Uterus (tissue), 4 donors: ENCODE data around the gene GABARAPL1. TPM values are rescaled to one million over a fixed set of nuclear protein-coding genes. Genes with fewer than 3 reads are reported as not detected.
"Not testable (repeated sequence)": the region's sequence is repeated elsewhere in the genome, so short reads cannot be mapped to it uniquely, and the experiment has no call there.

Source experiments
- DNase-seq, 2 donors: peaks; one replicate each; pipeline ENCODE4 v3.0.0-alpha.2; 2019 to 2020
- H3K27ac ChIP-seq, 2 donors: fragments of 200-600 bp; sonication (generic); 1 replicate in 1 of 2; 2 replicates in 1 of 2; pipeline ENCODE4 v1.5.1; 2016 to 2018
- H3K27me3 ChIP-seq, 2 donors: fragments of 200-600 bp; sonication (generic); one replicate each; pipeline ENCODE4 v1.5.1; 2018 to 2019; ENCODE audit warnings: control low read depth in 1 of 2
- H3K36me3 ChIP-seq, 2 donors: fragments of 200-600 bp; sonication (generic); one replicate each; pipeline ENCODE4 v1.5.1; 2019; ENCODE audit warnings: control low read depth in 1 of 2
- H3K4me1 ChIP-seq, 2 donors: fragments of 200-600 bp; sonication (generic); one replicate each; pipeline ENCODE4 v1.5.1; 2018 to 2019; ENCODE audit warnings: control low read depth in 1 of 2
- H3K4me3 ChIP-seq, 2 donors: fragments of 200-600 bp; sonication (generic); 1 replicate in 1 of 2; 2 replicates in 1 of 2; pipeline ENCODE4 v1.5.1; 2018 to 2019; ENCODE audit warnings: mild to moderate bottlenecking in 1 of 2
- H3K9me3 ChIP-seq, 2 donors: fragments of 200-600 bp; sonication (generic); one replicate each; pipeline ENCODE4 v1.5.1; 2019; ENCODE audit warnings: control low read depth in 1 of 2
- CTCF ChIP-seq, 4 experiments: fragments of 200-600 bp in 2 of 4; fragments of 450-650 bp in 2 of 4; sonication (generic) in 2 of 4; IDR thresholded peaks; one replicate each; pipeline ENCODE4 v1.5.1; 2016 to 2019; ENCODE audit warnings: antibody characterized with exemption in 4 of 4, mild to moderate bottlenecking in 2 of 4, moderate library complexity in 1 of 4
- POLR2A ChIP-seq, 2 donors: fragments of 450-650 bp; IDR thresholded peaks; one replicate each; pipeline ENCODE4 v1.6.1; 2016; ENCODE audit warnings: antibody characterized with exemption in 2 of 2, mild to moderate bottlenecking in 1 of 2, moderate library complexity in 1 of 2
- intact Hi-C: fragments of 100-400 bp; cut with DNase I; formaldehyde crosslinking; loops from one replicate; pipeline ENCODE4 v1.15.1; 2023; ENCODE audit warnings: low total_unique reads
- total RNA-seq, 4 donors: library from RNA; depleted of rRNA in 3 of 4; stranded (reverse); fragments of >200 nt in 3 of 4; gene quantifications; one replicate each; pipeline versions ENCODE4 v1.1.0 to v1.2.4, GENCODE V29; 2014 to 2023
- donor health status: DM: yes; HTN: yes; CAD: no.

Gene GABARAPL1
- total RNA-seq, 4 donors from 2014 or later: 42.9 to 216 (median 62.7) TPM

GRCh38 chr12:10214895-10215267 lies 2.2 kb downstream of the GABARAPL1 start:
- H3K27me3 ChIP-seq: no peaks in the 10 kb centered on the region
- H3K4me3 ChIP-seq: peak overlapping the region; percentile 84 to 91
- peaks cover 0 to 10% of the 10 kb centered on the region in 2 donors for H3K4me1 ChIP-seq
- intact Hi-C loops: loop anchor here (10.0 kb wide), 1 partner anchor 150 kb away; no protein-coding TSS in a partner anchor
- no peak for DNase-seq
- no peak for TF ChIP-seq POLR2A (IDR thresholded peaks at IDR 0.05)
- no peak for TF ChIP-seq CTCF (IDR thresholded peaks at IDR 0.05)
- peak overlapping the region; percentile 100 for H3K27ac ChIP-seq
- H3K36me3 ChIP-seq: no peaks in the 10 kb centered on the region
- no peaks in the 10 kb centered on the region for H3K9me3 ChIP-seq

DNA sequence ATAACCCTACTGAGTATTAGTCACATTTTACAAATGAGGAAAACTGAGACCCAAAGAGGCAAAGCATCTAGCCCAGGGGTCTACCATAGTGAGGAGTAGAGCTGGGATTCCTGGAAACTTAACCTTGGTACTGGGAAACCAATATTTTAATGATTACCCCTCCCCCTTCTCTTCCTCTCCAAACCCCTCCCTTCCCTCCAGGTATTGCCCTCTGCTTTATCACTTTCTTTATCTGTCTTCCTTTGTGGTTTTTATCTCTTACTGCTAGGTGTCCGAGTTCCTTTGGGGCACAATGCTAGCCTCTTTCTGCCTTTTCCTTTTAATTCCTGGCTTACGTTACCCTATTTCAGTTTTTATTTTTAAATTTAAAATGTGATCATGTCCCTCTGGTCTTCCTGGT lies 2.8 kb downstream of the GABARAPL1 start:
- intact Hi-C loops: loop anchor here (10.0 kb wide), 1 partner anchor 149 kb away; no protein-coding TSS in a partner anchor
- H3K4me1 ChIP-seq: peaks cover 0 to 10% of the 10 kb centered on the region in 2 donors
- H3K4me3 ChIP-seq: peak overlapping the region in 1 of 2 donors; percentile 91
- TF ChIP-seq POLR2A (IDR thresholded peaks at IDR 0.05): no peak
- TF ChIP-seq CTCF (IDR thresholded peaks at IDR 0.05): no peak
- no peaks in the 10 kb centered on the region for H3K9me3 ChIP-seq
- DNase-seq: no peak
- peak overlapping the region; percentile 100 for H3K27ac ChIP-seq
- H3K36me3 ChIP-seq: no peaks in the 10 kb centered on the region
- no peaks in the 10 kb centered on the region for H3K27me3 ChIP-seq

- not testable (repeated sequence) for H3K27me3 ChIP-seq, H3K4me1 ChIP-seq, H3K4me3 ChIP-seq, H3K9me3 ChIP-seq, DNase-seq, H3K36me3 ChIP-seq, H3K27ac ChIP-seq
- intact Hi-C loops: loop anchor here (10.0 kb wide), 1 partner anchor 149 kb away; no protein-coding TSS in a partner anchor
These were observed 3.3 kb downstream of the GABARAPL1 start for GRCh38 chr12:10215946-10216345.

DNA sequence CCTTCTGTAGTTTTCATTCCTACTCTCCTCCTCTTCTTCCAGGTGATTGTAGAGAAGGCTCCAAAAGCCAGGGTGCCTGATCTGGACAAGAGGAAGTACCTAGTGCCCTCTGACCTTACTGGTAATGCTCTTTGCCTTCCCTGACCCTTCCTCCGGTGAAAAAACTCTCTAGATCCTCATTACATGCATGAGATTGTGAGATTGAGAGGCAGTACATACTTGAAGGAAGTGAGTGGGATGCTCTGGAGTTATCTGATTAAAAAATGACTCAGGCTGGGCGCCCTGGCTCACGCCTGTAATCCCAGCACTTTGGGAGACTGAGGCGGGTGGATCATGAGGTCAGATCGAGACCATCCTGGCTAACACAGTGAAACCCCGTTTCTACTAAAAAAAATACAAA lies 5.3 kb downstream of the GABARAPL1 start:
- no peaks in the 10 kb centered on the region for H3K36me3 ChIP-seq
- peaks cover 0 to 5% of the 10 kb centered on the region in 2 donors for H3K4me1 ChIP-seq
- TF ChIP-seq CTCF (IDR thresholded peaks at IDR 0.05) (no peak), POLR2A (IDR thresholded peaks at IDR 0.05) (no peak)
- intact Hi-C loops: loop anchor here (10.0 kb wide), 1 partner anchor 147 kb away; no protein-coding TSS in a partner anchor
- peak overlapping the region; percentile 64 to 88 for H3K27ac ChIP-seq
- H3K4me3 ChIP-seq: no peak overlapping the region
- no peaks in the 10 kb centered on the region for H3K9me3 ChIP-seq
- DNase-seq: no peak
- H3K27me3 ChIP-seq: no peaks in the 10 kb centered on the region

- Histone ChIP-seq H3K4me1 (peaks cover 0 to 5% of the 10 kb centered on the region in 2 donors), H3K36me3 (no peaks in the 10 kb centered on the region), H3K9me3 (no peaks in the 10 kb centered on the region), H3K4me3 (no peak overlapping the region), H3K27me3 (no peaks in the 10 kb centered on the region), H3K27ac (peak overlapping the region; percentile 64 to 88)
- peak; percentile 63 to 83 for DNase-seq
- TF ChIP-seq POLR2A (IDR thresholded peaks at IDR 0.05) (peak in 1 of 2 donors; percentile 13), CTCF (IDR thresholded peaks at IDR 0.05) (no peak)
- intact Hi-C loops: no loop called here
These were observed 7.9 kb downstream of the GABARAPL1 start for GRCh38 chr12:10220398-10221077.
